GM19467 (cell line): ENCODE data around the gene PHF14.
A peak's percentile ranks its signal among the peaks of the same experiment; 100 is the strongest.

Experiments
- ATAC-seq: cut with Tn5 transposase; IDR thresholded peaks from one replicate; pipeline ENCODE4 v1.9.1; 2021; ENCODE audit warnings: mild to moderate bottlenecking, moderate library complexity; ENCODE audit not compliant: unreplicated experiment

The PHF14 gene

GRCh38 chr7:11206177-11206899, 232.7 kb downstream of the PHF14 start:
- no peak for ATAC-seq

- ATAC-seq, result no peak
Measured at GRCh38 chr7:11207565-11207964, 233.9 kb downstream of the PHF14 start.

GRCh38 chr7:11208883-11209465, 235.3 kb downstream of the PHF14 start:
- ATAC-seq, result no peak

- ATAC-seq, result no peak
Measured at GRCh38 chr7:11210374-11210773, 236.7 kb downstream of the PHF14 start.

GRCh38 chr7:11212080-11212711, 238.5 kb downstream of the PHF14 start:
- ATAC-seq, result peak; percentile 84

GRCh38 chr7:11212816-11213215, 239.1 kb downstream of the PHF14 start:
- no peak for ATAC-seq

GRCh38 chr7:11213266-11213665, 239.6 kb downstream of the PHF14 start:
- ATAC-seq, result no peak

- ATAC-seq, result no peak
Measured at GRCh38 chr7:11216276-11216675, 242.6 kb downstream of the PHF14 start.

GRCh38 chr7:11217848-11218565, 244.3 kb downstream of the PHF14 start:
- ATAC-seq, result no peak
